Endometrium (tissue), 2 donors: ENCODE data around the gene PTPRD.

Source experiments
- FAIRE-seq: peaks from 2 replicates; lab custom pipeline; 2012; peaks lifted over from hg19 to GRCh38; lab: Jason Lieb, UNC
- donor health status: control.
- donor health status: control.

The PTPRD gene

GRCh38 chr9:8569823-8570222, 2043.0 kb downstream of the PTPRD start:
- no peak for FAIRE-seq

DNA sequence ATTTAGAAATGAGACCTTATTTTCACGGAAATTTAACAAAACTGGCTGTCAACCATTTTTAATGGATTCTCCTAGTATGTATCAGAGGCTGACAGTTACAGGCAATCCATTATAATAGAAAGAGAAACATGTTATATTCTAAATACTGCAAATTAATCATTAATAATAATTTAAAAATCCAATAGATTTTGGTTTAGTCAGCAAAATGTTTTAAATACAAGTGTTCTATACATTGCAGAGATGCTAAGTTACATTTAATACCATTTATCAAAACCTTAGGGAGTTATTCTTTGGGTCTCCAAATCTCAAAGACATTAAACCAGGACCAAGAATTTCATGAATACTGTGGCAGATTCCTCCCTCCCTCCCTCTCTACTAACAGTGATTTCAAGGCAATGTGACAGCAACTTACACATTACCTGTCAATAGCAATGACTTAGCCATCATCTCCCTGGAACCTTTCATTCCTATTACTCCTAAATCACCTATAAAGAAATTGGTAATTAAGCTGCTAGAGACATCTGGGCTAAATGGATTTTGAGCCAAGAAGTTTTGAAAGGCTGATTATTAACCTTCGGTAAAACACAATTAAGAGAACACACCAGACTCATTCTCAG, 2044.7 kb downstream of the PTPRD start:
- FAIRE-seq: no peak

DNA sequence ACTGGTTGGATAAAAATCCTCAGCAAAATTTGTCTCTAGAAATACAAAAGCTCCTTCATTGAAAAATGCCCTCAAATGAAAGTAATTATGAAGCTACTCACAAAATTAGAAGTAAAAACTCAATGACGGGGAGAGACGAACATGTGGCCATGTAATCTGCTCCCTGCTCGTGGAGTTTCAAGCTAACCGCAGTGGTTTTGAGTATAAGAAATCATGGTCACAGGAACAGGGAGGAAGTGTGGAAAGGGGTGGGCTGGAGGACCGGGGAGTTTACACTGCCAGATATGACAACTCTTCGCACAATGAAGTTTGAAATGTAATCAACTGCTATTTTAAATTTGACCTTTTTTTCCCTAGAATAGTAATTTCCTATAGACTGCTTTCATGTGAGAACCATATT, 2047.8 kb downstream of the PTPRD start:
- no peak for FAIRE-seq

DNA sequence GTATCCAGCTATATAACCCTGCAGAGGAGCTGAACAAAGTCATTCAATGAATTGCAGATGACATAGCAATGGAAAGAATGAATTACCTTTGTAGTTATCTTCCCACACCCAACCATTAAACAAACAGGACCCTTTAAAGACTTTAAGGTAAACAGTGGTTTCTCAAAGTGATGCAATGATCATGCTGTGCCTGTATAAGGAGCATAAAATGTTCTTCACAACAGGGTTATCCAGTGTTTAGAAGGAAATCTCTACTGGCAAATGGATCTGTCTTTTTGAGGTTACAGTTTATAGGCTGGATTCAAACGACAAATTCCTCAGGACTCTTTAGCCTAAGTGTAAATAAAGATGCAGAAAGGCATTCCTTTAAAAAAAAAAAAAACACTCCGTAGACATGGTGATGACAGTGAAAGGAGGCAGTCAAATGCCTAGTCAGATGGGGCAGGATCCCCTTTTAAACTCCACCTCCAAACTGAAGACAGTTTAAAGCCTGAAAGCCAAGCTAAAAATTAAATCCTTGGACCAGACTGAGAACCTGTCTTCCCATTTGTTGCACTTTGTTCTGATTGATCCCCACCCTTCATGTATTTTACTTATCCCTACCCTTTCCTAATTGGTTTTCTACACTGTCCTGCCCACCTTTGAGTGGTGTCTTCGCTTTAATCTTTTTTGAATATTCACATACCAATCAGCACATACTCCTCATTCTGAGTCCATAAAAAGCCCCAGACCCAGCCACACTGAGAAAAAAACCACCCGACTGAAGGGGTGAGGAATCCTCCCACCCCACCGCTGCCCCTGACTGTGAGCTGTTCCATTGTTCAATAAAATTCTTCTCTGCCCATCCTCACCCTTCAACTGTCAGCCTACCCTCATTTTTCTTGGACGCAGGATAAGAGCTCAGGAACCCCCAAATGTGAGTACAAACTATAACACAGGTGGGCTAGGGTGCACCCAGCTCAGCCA, 2052.0 kb downstream of the PTPRD start:
- FAIRE-seq: no peak

DNA sequence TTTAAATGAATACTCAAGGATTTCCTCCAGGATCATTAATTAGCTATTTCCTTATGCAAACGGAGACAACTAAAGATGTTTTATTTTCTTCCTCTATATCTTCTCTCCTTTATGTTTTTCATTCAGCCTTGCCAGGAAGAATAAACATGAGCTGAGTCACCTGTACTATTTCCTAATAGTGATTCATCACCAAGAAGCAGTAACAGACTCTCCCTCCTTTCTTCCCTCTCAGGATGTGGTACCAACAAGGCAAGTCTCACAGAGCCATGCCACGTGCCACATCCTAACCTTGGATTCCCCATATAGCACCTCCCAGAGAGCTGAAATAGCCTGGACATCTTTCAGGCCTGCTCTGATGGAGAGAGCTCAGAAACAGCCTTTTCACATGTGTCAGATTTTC, 2054.6 kb downstream of the PTPRD start:
- FAIRE-seq: no peak

DNA sequence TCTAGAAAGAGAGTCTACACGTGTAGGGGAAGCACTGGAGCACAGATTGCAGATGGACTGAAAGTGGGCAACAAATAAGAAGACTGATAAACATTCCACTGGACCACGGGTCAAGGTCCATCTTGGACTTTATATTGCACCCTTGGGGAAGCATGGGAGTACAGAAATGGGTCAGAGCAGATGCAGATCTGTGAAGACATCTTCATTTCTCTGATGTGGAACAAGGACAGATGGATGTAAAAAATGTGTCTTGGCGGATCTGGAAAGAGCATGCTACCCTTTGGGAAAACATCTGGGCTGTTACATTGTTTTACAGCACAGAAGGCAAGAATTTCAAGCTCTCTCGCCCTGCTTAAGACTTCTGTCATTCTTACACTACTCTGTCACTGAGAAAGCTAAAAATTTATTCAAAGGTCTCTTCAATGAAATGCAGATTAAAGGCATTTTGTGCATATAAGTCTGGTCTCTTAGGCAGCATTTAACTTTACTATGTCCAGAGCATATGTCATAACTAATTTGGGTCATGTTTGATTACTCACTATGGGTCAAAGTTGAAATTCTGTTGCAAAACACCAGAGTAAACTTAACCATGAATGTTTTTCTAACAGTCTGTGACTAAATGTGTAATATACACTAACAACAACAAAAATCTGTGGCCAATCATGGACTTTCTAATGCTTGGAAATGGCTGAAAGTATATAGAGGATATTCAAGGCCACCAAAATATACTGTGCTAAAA, 2056.9 kb downstream of the PTPRD start:
- peak; percentile 94 for FAIRE-seq

DNA sequence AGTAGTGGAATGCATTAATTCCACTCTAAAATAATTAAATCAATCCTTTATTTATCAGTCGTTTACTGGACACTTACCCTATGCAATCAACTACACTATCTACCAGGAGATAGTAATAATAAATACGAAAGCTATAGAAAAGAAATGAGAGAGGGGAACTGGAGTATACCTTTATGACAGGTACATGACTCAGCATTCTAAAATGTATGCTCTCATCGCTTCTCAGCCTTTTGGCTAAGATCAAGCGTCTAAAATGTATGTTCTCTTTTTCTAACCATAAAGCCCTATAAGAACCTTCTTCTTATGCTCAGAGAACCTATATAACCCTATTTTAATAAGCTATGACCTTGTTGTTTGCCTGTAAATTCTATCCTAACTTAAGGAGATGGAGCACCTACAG, 2059.4 kb downstream of the PTPRD start:
- no peak for FAIRE-seq

DNA sequence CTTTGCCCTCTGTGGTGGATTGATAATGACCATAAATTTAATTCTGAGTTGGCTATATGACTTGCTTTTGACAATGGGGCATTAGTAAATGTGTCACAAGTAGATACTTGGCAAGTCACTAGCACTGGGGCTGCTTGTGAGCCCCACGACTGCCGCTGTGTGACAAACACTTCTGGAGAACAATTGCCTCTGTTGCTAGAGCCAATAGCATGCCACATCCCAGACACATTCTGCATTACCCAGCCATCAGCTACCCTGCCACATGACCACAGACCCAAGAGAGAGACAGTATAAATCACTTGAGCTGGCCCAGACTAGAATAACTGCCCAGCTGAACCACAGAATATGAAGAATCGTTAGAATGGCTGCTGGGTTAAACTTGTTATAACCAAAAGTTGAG, 2060.1 kb downstream of the PTPRD start:
- FAIRE-seq: no peak

DNA sequence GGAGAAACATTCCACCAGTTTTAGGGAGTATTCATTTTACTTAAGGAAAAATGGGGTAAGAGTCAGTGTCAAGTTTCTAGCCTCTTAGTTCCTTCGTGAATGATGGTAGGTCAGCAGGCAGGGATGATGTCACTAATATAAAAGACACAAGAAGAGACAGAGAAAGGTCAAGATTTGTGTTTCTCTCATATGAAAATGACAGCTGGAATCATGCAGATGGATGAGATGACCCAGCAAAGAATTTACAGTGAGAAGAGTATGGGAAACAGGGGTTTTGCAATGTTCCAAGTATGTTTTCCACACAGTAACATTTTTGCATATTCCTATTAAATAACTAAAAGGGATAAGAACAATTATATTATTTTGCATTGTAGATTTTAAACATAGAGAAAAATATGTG, 2063.6 kb downstream of the PTPRD start:
- no peak for FAIRE-seq

DNA sequence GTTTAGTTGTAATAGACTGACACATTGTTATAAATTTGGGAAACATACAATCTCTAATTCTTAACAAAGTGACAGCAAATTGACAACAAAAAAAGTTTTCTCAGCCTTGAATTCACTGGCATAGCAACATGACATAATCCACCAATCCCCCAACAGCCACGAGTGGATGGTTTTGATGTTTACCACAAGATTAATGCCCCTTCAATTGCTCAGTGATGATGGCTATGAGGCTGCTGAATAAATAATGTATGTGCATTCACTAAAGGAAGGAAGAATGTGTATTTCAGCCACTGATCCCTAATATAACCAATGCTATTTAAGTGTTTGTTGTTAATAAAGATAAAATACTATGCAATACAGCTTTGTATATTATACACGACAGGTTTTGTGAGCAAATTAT, 2069.6 kb downstream of the PTPRD start:
- FAIRE-seq: no peak

GRCh38 chr9:8542537-8542936, 2070.3 kb downstream of the PTPRD start:
- no peak for FAIRE-seq

- no peak for FAIRE-seq
Measured at GRCh38 chr9:8539681-8540197, 2073.1 kb downstream of the PTPRD start.

- FAIRE-seq: no peak
Measured at GRCh38 chr9:8536845-8537244, 2076.0 kb downstream of the PTPRD start.

DNA sequence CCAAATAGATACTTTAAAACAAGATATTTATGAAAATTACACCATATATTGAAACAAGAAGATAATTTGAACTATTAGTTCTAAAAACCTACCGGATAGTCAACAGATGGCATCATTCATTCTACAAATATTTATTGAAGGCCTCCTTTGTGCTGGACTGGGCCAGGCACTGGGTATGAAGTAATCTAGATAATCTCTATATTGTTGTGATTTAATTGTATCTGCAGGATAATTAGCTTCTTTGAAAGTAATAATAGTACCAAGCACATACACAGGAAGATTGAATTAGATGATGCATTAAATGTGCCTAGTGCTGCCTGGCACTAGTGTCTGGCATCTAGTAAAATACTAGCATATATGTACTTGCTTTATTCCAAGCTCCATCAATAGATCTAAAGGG, 2078.0 kb downstream of the PTPRD start:
- no peak for FAIRE-seq

DNA sequence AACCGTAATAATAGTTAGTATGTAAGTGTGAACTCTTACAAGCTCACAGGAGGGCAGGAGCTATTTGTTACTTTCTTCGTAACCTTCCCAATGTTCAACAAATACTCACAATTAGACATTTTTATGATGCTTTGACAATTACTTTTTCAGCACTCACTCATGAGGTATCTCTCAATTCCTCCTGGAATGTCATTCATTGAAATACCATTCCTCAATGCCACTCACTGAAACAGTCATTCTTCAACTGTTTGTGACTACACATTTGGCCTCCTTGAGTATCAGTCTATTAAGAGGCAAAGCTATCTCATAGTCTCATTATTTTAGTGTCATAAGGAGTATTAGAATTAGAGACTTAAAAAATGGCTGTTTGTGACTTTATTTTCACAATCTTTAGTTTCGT, 2079.1 kb downstream of the PTPRD start:
- no peak for FAIRE-seq

DNA sequence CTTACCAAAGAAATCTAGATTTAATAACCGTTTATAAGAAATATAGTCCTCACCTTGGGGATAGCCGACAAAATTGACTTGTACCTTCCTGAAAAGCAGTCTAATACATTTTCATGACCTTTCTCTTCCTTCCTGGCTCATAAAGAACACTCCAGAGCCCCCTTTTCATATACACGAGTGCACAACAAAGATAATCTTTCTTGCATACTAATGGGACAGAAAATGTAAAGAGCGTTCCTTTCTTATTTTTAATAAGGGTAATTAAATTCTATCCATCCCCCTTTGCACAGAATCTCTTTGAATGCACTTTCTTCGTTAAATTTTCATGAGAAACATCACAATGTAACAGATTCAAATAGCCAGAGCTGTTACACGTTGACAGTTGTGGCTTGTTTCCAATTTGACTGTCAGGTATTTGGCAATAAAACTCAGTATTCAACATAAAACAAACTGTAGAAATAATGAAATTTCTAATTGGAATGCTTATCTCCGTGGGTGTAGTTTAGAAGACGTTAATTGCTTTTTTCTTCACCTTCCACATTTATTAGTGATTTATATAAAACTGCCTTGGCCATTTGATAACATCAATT, 2080.9 kb downstream of the PTPRD start:
- FAIRE-seq: no peak

DNA sequence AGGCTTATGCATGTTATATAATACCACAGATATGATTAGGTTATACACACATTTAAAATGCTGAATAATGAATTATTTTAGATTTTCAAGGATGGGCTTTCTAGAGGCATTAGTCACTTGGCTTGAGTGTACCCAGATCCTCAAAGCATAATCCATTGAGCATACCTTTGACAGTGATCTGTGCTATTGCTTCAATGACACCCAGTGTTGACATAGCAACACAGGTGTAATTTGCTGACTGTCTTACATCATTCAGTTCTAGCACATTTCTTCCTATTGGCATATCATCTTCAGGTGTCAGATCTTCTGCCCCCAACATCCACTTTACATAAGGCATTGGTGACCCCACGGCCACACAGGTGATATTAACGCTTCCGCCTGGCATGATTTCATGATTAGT, 2091.7 kb downstream of the PTPRD start:
- no peak for FAIRE-seq

- FAIRE-seq: no peak
Measured at GRCh38 chr9:8515748-8516147, 2097.1 kb downstream of the PTPRD start.

- no peak for FAIRE-seq
Measured at GRCh38 chr9:8514760-8515159, 2098.0 kb downstream of the PTPRD start.

- no peak for FAIRE-seq
Measured at GRCh38 chr9:8508671-8509290, 2104.0 kb downstream of the PTPRD start.

DNA sequence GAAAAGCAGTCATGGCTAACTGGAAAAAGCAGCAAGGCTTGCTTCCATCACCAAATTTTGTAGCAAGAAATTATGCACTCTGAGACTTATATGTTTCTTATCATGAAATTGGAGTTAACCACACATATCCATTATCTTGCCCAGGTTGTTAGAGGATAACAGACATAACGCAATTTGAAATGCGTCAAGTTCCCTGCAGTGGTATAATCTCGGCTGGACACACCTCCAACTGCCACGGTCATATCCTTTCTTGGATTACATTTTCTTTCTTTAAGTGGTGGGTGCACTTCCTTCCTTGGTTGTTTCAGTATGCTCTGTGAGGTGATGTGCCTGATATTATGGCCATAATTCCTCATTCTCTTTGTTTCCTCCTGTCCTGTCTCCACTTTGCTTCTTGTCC, 2118.2 kb downstream of the PTPRD start:
- FAIRE-seq: no peak

DNA sequence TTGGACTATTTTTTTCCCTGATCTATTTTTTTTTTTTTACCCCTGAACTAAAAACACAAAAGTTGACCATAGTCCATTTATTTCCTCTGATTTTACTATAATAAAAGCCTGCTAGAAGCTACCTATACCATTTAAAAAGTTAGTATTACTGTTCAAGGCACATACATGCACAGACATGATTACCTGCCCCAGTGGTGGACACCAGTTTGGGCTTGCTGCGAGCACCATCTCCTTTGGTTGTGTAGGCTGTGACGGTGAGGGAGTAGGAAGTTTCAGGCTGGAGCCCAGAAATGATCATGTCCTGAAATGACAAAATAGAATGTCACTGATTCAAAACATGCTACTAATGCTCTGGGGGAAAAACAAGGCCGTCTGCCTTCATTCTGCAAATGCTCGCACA, 2120.1 kb downstream of the PTPRD start:
- FAIRE-seq: no peak
